ENCODE results near the gene LMTK3. TPM values are rescaled to one million over a fixed set of nuclear protein-coding genes. Genes with fewer than 3 reads are reported as not detected.
"Not testable (repeated sequence)": the region's sequence is repeated elsewhere in the genome, so short reads cannot be mapped to it uniquely, and the experiment has no call there.

Gene LMTK3
- total RNA-seq, 2 donors from 2014 or later, result 2.9 to 9.5 TPM

DNA sequence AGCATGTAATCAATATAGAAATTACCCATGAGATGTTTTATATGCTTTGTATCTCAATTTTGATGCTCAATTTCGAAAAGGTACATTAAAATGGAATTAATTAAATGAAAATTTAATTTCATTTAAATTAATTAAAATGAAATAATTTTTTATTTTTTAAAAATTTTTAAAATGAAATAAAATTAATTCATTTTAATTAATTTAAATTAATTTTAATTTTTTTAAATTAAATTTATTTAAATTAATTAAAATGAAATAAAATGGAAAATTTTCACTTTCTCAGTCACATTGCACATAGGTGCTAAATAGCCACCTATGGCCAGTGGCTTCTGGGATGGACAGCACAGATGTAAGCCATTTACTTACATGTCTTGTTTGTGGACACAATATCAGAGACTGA lies 36.1 kb upstream of the LMTK3 start:
- ATAC-seq (no peak), DNase-seq (ENCODE audit: low spot score in 2 of 2) (no peak)
- Mint-ChIP-seq H3K27ac (no peak overlapping the region), H3K36me3 (no peaks in the 10 kb centered on the region), H3K9me3 (no peaks in the 10 kb centered on the region)

DNA sequence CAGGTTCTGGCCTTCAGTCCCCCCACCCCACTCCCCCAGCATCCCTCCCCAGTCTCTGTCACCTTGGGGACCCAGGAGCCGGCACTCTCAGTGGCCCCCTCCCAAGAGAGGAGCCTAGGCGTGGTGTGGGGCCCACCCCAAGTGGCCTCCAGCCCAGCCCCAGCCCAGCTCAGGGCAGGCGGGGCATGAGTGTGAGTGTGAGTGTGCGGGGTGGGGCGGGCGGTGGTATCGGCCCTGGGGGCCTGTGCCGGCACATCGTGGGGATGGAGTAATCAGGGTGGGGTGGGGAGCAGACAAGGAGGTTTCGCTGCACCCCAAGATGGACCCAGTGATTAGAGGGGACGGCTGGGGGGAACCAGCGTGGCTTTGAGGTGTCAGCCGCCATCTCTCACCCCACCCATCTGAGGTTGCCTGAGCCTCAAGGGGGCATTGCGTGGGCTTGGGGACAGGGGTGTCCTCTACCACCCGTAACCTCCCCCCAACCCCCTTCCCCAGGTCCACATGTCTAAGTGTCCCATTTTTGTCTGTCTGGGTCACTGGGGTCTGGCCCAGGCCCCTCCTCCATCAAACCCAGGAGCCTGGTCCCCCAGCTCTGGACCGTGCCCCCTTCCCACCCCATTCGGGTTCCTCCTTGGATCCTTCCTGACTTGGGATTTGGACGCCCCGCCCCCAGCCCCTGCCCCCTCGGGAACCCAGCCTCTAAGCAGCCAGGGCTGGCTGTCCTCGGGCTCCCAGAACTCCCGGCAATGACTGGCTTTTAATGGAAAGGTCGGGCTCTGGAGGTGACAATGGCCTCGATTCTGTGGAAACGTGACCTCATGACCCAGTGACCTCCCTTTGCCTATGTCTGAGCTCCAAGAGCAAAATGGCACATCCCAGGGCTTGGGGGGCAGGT lies 33.5 kb upstream of the LMTK3 start:
- DNase-seq (ENCODE audit: low spot score in 2 of 2) (no peak), ATAC-seq (no peak)
- no peaks in the 10 kb centered on the region for H3K36me3 Mint-ChIP-seq
- H3K9me3 Mint-ChIP-seq, result no peaks in the 10 kb centered on the region
- no peak overlapping the region for H3K27ac Mint-ChIP-seq

DNA sequence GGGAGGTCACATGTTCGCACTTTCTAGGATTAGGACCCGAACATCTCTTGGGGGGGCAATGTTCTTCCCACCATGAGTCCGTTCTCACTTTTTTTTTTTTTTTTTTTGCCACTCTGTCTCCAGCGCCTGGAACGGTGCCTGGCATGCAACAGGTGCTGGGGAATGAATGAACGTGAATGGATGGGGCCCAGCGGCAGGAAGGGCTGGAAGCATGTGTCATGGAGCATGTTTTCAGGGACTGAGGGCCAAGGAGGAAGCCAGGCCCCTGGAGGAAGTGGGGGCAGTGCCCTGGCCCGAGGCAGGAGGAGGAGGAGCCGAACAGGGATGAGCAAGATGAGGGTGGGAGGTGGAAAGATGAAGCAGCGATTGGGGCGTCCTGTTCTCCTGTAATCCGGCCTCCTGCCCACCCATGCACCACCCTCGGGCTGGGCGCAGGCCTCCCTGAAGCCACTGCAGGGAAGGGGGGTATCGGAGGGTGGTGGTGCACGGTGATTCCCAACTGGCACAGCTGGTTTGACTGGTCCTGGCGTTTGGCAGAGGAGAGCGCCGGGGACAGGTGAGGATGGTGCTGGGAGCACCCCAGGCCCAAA lies 31.6 kb upstream of the LMTK3 start:
- no peaks in the 10 kb centered on the region for H3K9me3 Mint-ChIP-seq
- DNase-seq (ENCODE audit: low spot score in 2 of 2) (no peak), ATAC-seq (no peak)
- no peak overlapping the region for H3K27ac Mint-ChIP-seq
- H3K36me3 Mint-ChIP-seq, result no peaks in the 10 kb centered on the region

DNA sequence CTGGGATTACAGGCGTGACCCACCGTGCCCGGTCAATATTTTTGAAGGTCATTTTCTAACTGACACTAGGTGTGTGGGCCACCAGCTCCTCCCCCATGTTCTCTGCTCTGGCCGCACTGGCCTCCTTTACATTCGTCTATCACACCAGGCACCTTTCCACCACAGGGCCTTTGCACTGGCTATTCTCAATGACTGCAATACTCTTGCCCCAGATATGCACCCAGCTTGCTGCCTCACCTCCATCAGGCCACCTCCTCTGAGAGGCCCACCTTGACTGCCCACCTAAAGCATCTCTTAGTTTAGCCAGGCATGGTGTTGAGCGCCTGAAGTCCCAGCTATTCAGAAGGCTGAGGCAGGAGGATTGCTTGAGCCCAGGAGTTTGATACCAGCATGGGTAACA lies 30.2 kb upstream of the LMTK3 start:
- ATAC-seq, result no peak
- H3K27ac Mint-ChIP-seq, result no peak overlapping the region
- DNase-seq (ENCODE audit: low spot score in 2 of 2), result no peak
- no peaks in the 10 kb centered on the region for H3K36me3 Mint-ChIP-seq
- no peaks in the 10 kb centered on the region for H3K9me3 Mint-ChIP-seq

DNA sequence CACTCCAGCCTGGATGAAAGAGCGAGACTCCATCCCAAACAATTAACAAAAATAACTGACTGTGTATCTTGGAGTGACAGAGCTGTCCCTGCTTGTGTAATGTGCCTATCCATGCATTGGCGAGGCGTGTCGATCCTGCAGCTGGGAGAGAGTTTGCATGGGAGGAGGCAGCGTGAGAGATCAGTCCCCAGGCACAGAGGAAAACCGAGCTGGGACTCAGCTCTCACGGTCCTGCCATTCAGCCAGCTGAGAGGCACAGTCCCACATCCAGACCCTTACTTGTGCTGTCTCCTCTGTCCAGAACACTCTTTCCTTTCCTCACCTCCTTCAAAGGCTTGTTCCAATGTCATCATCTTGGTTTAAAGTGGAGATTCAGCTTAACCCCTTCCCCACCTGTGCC lies 28.5 kb upstream of the LMTK3 start:
- no peak for ATAC-seq
- Mint-ChIP-seq H3K36me3 (no peaks in the 10 kb centered on the region), H3K27ac (no peak overlapping the region), H3K9me3 (no peaks in the 10 kb centered on the region)
- no peak for DNase-seq (ENCODE audit: low spot score in 2 of 2)

DNA sequence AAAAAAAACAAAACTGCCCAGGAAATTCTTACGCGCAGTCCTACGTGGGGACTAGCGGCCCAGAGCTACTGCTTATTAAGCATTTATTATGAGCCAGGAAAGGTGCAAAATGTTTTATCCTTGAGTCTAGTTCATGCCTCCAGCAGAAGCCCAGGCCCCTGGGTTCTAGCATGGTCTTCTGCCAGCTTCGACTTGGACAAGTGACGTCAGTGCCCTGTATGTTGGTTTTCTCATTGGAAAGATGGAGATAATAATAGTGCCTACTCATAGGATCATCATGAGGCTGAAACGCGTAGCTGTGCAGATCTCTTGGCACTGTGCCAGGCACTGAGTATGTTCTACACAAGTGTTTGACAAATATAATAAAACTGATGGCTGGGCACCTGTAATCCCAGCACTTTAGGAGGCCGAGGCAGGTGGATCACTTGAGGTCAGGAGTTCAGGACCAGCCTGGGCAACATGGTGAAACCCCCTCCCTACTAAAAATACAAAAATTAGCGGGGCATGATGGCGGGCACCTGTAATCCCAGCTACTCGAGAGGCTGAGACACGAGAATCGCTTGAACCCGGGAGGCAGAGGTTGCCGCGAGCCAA lies 28.0 kb upstream of the LMTK3 start:
- no peak for DNase-seq (ENCODE audit: low spot score in 2 of 2)
- Mint-ChIP-seq H3K36me3 (no peaks in the 10 kb centered on the region), H3K27ac (no peak overlapping the region), H3K9me3 (no peaks in the 10 kb centered on the region)
- no peak for ATAC-seq

DNA sequence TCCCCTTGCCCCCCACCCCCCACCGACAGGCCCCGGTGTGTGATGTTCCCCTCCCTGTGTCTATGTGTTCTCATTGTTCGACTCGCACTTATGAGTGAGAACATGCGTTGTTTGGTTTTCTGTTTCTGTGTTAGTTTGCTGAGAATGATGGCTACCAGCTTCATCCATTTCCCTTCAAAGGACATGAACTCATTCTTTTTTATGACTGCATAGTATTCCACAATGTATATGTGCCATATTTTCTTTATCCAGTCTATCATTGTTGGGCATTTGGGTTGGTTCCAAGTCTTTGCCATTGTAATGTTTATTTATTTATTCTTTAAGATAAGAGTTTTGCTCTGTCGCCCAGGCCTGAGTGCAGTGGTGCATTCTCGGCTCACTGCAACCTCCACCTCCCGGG lies 26.4 kb upstream of the LMTK3 start:
- ATAC-seq; H3K36me3 Mint-ChIP-seq; H3K27ac Mint-ChIP-seq; DNase-seq (ENCODE audit: low spot score in 2 of 2); H3K9me3 Mint-ChIP-seq: not testable (repeated sequence)

DNA sequence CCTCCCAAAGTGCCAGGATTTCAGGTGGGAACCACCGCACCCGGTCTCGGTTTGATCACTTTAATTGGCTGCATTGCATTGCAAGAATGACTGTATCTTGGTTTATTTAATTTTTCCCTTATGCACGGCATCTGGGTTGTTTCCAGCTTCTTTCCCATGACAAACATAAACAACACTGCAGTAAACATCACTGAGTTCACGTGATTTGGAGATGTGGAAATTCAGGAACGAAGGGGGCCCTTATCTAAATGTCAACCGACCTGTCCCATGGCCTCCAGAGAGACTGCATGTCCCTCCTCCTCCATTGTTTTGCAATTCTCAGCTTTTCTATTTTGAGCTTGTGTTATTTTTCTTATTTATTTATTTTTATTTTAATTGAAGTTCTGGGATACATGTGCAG lies 25.9 kb upstream of the LMTK3 start:
- Mint-ChIP-seq H3K9me3 (no peaks in the 10 kb centered on the region), H3K36me3 (no peaks in the 10 kb centered on the region), H3K27ac (no peak overlapping the region)
- no peak for DNase-seq (ENCODE audit: low spot score in 2 of 2)
- ATAC-seq, result no peak

DNA sequence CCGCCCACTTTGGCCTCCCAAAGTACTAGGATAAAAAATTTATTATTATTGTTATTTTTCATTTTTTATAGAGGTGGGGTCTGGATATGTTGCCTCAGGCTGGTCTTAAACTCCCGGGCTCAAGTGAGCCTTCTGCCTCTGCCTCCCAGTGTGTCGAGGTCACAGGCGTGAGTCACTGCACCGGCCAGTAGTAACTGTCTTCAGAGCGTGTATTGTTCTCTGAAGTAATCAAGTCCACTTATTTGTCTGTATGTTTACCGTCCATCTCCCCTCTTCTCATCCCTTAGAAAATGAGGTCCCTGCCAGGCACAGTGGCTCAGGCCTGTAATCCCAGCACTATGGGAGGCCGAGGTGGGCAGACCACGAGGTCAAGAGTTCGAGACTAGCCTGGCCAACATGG lies 22.1 kb upstream of the LMTK3 start:
- DNase-seq (ENCODE audit: low spot score in 2 of 2), result no peak
- H3K9me3 Mint-ChIP-seq, result peaks cover 3 to 4% of the 10 kb centered on the region in 2 donors
- ATAC-seq, result no peak
- H3K36me3 Mint-ChIP-seq, result no peaks in the 10 kb centered on the region
- no peak overlapping the region for H3K27ac Mint-ChIP-seq

DNA sequence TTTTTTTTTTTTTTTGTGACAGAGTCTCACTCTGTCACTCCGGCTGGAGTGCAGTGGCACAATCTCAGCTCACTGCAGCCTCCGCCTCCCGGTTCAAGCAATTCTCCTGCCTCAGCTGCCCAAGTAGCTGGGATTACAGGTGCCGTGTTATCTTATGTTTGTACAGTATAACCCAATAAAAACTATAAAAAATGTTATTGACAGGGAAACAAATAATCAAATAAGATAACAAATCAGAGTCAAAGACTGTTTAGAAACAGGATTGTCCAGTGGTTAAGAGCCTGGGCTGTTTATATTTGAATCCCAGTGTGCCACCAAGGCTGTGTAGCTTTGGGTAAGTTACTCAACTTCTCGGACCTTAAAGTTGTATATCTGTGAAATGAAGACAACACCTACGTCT lies 19.1 kb upstream of the LMTK3 start:
- H3K36me3 Mint-ChIP-seq, result peaks cover 7 to 22% of the 10 kb centered on the region in 2 donors
- H3K9me3 Mint-ChIP-seq, result peaks cover 13 to 20% of the 10 kb centered on the region in 2 donors
- no peak for DNase-seq (ENCODE audit: low spot score in 2 of 2)
- no peak for ATAC-seq
- H3K27ac Mint-ChIP-seq, result no peak overlapping the region

DNA sequence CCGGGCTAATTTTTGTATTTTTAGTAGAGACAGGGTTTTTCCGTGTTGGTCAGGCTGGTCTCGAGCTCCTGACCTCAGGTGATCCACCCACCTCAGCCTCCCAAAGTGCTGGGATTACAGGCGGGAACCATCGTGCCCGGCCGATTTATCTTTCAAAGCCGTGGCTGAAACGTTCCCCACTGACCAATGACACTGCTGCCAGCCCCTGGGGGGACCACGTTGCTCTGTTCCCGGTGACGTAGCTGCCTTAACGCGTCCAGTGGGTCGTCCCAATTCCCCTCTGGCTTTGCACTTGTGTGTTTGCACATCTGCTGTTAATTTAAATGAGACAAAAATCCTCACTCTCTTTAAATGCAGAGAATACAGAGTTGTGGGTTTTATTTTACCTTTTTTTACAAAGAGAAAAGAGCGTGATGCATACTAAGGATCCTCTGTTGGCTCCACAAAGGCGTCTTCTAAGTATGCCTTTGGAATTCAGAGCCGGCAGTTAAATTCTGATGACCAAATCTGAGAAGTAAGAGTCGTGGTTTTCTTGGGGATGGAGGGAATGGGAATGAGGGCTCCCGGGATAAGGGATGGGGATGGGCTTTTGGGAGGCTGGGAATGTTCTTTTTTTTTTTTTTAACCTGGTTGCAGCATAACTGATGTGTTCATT lies 18.6 kb upstream of the LMTK3 start:
- ATAC-seq (no peak), DNase-seq (ENCODE audit: low spot score in 2 of 2) (no peak)
- Mint-ChIP-seq H3K36me3 (peaks cover 7 to 22% of the 10 kb centered on the region in 2 donors), H3K9me3 (peaks cover 13 to 20% of the 10 kb centered on the region in 2 donors), H3K27ac (no peak overlapping the region)

DNA sequence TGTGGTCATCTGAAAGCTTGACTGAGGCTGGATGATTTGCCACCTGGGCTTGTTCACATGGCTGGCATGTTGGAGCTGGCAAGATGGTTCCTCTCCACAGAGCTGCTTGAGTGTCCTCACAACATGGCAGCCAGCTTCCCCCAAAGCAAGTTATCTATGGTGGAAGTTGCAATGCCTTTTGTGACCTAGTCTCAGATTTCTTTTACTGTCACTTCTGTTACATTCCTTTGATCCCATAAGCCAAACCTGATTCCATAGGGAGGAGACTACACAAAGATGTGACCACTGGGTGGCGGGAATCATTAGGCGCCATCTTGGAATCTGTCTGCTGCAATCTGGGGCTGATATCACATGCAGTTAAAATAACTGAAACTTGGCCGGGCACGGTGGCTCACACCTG lies 17.5 kb upstream of the LMTK3 start:
- DNase-seq (ENCODE audit: low spot score in 2 of 2), result no peak
- ATAC-seq, result no peak
- H3K36me3 Mint-ChIP-seq, result peaks cover 14 to 22% of the 10 kb centered on the region in 2 donors
- no peak overlapping the region for H3K27ac Mint-ChIP-seq
- H3K9me3 Mint-ChIP-seq, result peaks cover 15 to 22% of the 10 kb centered on the region in 2 donors

DNA sequence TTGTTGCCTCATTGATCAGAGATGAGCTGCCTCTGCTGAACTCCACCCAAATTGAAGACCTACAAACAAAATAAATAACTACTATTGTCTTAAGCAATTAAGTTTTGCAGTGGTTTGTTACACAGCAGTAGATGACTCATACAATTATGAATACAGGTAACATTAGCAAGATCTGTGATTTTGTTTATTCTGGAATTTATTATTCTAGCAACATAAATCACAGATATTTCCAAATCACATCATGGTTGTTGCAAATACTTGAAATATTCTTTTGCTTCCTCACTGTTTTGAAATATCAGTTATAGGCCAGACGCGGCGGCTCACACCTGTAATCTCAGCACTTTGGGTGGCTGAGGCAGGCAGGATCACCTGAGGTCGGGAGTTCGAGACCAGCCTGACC lies 13.1 kb upstream of the LMTK3 start:
- Mint-ChIP-seq H3K36me3 (peaks cover 17 to 22% of the 10 kb centered on the region in 2 donors), H3K27ac (no peak overlapping the region), H3K9me3 (peaks cover 17 to 25% of the 10 kb centered on the region in 2 donors)
- DNase-seq (ENCODE audit: low spot score in 2 of 2) (no peak), ATAC-seq (no peak)

DNA sequence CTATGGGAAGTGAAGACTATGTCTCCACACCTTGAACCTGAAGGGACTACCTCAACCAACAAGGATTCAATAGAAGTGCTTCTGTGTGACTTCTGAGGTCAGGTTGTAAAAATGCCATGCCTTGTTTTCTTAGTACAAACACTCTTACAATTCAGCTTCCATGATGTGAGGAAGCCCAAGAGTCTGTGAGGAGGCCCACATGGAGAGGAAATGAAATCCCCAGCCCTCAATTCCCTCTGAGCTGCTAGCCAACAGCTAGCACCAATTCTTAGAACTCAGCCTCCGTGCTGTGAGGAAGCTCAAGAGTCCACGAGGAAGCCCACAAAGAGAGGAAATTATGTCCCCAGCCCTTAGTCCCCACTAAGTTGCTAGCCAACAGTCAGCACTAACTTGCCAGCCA lies 12.6 kb upstream of the LMTK3 start:
- DNase-seq (ENCODE audit: low spot score in 2 of 2), result no peak
- no peak overlapping the region for H3K27ac Mint-ChIP-seq
- ATAC-seq, result no peak
- peaks cover 17 to 22% of the 10 kb centered on the region in 2 donors for H3K36me3 Mint-ChIP-seq
- peaks cover 16 to 24% of the 10 kb centered on the region in 2 donors for H3K9me3 Mint-ChIP-seq

DNA sequence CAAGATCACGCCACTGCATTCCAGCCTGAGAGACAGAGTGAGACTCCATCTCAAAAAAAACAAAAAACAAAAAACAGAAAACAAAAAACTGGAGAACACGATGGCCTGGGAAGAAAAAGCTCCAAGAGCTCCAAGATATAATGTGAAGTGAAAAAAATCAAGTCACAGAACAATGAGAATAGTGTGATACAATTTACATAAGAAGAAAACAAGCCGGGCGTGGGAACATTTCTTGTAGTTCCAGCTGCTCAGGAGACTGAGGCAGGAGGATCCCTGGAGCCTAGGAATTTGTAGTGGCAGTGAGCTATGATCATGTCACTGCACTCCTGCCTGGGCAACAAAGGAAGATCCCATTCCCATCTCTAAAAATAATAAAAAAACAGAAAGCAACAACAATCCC lies 8.5 kb upstream of the LMTK3 start:
- Mint-ChIP-seq H3K36me3 (peaks cover 0 to 10% of the 10 kb centered on the region in 2 donors), H3K27ac (no peak overlapping the region), H3K9me3 (peaks cover 4 to 5% of the 10 kb centered on the region in 2 donors)
- ATAC-seq (no peak), DNase-seq (ENCODE audit: low spot score in 2 of 2) (no peak)

DNA sequence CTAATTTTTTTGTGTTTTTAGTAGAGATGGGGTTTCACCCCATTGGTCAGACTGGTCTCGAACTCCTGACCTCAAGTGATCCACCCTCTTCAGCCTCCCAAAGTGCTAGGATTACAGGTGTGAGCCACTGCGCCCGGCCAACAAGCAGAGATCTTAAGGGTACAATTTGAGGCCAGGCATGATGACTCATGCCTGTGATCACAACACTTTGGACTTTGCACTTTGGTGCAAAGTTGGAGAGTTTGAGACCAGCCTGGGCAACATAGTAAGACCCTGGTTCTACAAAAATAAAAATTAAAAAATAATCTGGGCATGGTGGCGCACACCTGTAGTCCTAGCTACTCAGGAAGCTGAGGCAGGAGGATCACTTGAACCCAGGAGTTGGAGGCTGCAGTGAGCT lies 7.8 kb upstream of the LMTK3 start:
- not testable (repeated sequence) for ATAC-seq; H3K36me3 Mint-ChIP-seq; DNase-seq (ENCODE audit: low spot score in 2 of 2)

DNA sequence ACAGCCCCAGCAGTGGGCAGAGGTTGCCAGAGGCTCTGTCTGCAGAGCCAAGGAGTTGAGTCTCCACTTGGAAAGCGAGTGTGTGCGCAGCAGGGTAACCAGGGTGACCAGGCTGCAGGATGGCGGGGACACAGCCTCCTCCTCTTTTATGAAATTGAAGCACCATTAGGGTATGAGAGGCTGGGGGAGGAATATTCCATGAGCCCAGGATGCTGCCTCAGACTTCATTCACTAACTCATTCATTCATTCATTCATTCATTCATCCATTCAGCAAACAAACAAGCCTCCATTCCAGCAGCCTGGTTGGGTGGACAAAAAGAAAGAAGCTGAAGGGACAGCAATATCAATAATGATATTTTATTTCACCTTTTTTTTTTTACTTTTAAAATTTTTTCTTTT lies 6.6 kb upstream of the LMTK3 start:
- Mint-ChIP-seq H3K36me3 (no peaks in the 10 kb centered on the region), H3K9me3 (no peaks in the 10 kb centered on the region), H3K27ac (no peak overlapping the region)
- no peak for DNase-seq (ENCODE audit: low spot score in 2 of 2)
- no peak for ATAC-seq

More for the DNA sequence above, 7.8 kb upstream of the LMTK3 start:
- not testable (repeated sequence) for H3K9me3 Mint-ChIP-seq, H3K27ac Mint-ChIP-seq
